IgD-negative memory B cell (primary cell): ENCODE measurements around the gene PCNX3. TPM values are rescaled to one million over a fixed set of nuclear protein-coding genes. Genes with fewer than 3 reads are reported as not detected.

ENCODE experiments used
- H3K27ac Mint-ChIP-seq, 3 donors: one replicate each; pipeline ENCODE4 v1.8.0; 2020 to 2022; ENCODE audit warnings: mild to moderate bottlenecking in 3 of 3, mixed read lengths in 3 of 3, moderate library complexity in 1 of 3
- H3K27me3 Mint-ChIP-seq: one replicate; pipeline ENCODE4 v1.8.0; 2021; ENCODE audit warnings: mixed read lengths
- H3K36me3 Mint-ChIP-seq: one replicate; pipeline ENCODE4 v1.8.0; 2020; ENCODE audit warnings: mild to moderate bottlenecking, mixed read lengths
- H3K4me1 Mint-ChIP-seq, 3 donors: one replicate each; pipeline ENCODE4 v1.8.0; 2020 to 2022; ENCODE audit warnings: mixed read lengths in 3 of 3, mild to moderate bottlenecking in 1 of 3
- H3K4me3 Mint-ChIP-seq, 4 donors: one replicate each; pipeline ENCODE4 v1.8.0; 2020 to 2022; ENCODE audit warnings: mild to moderate bottlenecking in 4 of 4, mixed read lengths in 4 of 4, moderate library complexity in 3 of 4
- H3K9me3 Mint-ChIP-seq, 3 donors: one replicate each; pipeline ENCODE4 v1.8.0; 2020 to 2021; ENCODE audit warnings: mixed read lengths in 3 of 3, mild to moderate bottlenecking in 1 of 3
- polyA plus RNA-seq: library from polyadenylated mRNA; unstranded; fragments of 300-500 nt; fragmentation: Illumina TruSeq; gene quantifications from one replicate; pipeline ENCODE4 v1.2.3, GENCODE V29; 2021

The PCNX3 gene
- polyA plus RNA-seq, 1 donor from 2014 or later, result 6.8 TPM

DNA sequence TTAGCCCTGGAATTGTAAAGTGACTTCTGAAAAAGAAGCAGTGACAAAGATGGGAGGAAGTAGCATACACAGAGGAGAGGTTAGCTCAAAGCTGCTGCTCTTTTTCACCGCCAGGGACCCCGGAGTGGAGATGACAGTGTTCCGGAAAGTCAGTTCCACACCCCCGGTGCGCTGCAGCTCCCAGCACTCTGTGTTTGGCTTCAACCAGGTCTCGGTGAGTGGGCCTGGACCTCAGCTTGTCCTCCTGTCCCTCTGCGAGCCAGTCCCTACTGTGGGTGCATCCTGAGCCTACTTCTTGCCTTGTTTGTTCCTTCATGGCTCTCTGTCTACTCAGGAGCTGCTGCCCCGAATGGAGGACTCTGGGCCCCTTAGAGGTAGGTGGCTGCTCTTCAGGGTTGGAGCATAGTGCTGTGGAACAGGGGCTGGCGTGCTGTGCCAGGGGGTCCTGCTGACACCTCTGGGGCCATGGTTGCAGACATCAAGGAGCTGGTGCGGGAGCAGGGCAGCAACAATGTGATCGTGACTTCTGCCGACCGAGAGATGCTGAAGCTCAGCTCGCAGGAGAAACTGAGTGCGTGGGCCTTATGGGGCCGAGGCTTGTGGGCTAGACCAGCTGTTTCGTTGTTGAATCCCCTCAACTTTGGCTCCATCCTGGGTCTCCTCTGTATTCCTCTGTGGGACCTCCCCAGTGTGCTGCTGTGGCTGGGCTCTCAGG is 1.7 kb downstream of the PCNX3 start:
- Mint-ChIP-seq H3K4me3 (peak overlapping the region; percentile 87 to 98 (median 92)), H3K27me3 (no peaks in the 10 kb centered on the region), H3K36me3 (peaks cover 4% of the 10 kb centered on the region), H3K4me1 (peaks cover 5 to 24% (median 22%) of the 10 kb centered on the region in 3 donors), H3K27ac (peak overlapping the region in 2 of 3 donors; percentile 9 to 23), H3K9me3 (no peaks in the 10 kb centered on the region)

DNA sequence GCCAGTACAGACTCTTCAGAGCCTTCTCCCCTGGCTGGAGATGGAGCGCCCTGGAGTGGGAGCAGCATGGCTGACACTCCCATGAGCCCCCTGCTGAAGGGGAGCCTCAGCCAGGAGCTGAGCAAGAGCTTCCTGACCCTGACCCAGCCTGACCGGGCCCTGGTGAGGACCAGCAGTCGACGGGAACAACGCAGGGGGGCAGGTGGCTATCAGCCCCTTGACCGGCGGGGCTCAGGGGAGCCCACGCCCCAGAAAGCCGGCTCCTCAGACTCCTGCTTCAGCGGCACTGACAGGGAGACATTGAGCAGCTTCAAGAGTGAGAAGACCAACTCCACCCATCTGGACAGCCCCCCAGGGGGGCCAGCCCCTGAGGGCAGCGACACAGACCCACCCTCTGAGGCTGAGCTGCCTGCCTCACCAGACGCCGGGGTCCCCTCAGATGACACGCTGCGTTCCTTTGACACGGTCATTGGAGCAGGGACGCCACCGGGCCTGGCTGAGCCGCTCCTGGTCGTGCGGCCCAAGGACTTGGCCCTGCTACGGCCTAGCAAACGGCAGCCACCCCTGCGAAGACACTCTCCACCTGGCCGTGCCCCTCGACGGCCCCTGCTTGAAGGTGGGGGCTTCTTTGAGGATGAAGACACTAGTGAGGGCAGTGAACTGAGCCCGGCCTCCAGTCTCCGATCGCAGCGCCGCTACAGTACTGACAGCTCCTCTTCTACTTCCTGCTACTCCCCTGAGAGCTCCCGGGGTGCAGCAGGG is 2.6 kb downstream of the PCNX3 start:
- no peaks in the 10 kb centered on the region for H3K9me3 Mint-ChIP-seq
- peaks cover 4% of the 10 kb centered on the region for H3K36me3 Mint-ChIP-seq
- H3K4me3 Mint-ChIP-seq, result peak overlapping the region in 1 of 4 donors; percentile 89
- no peaks in the 10 kb centered on the region for H3K27me3 Mint-ChIP-seq
- peaks cover 4 to 17% (median 15%) of the 10 kb centered on the region in 3 donors for H3K4me1 Mint-ChIP-seq
- H3K27ac Mint-ChIP-seq, result peak overlapping the region in 1 of 3 donors; percentile 9

DNA sequence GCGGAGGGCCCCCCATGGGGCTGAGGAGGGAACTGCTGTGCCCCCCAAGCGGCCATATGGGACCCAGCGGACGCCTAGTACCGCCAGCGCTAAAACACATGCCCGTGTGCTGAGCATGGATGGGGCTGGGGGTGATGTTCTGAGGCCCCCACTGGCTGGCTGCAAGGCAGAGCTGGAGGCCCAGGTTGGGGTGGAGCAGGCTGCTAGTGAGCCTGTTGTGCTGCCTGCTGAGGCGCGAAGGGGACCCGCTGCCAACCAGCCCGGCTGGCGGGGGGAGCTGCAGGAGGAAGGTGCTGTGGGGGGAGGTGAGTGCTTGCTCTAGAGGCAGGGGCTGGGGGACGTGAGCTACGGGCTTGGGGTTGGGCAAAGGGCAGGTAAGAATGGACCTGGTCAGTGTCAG is 3.2 kb downstream of the PCNX3 start:
- peaks cover 4 to 15% (median 14%) of the 10 kb centered on the region in 3 donors for H3K4me1 Mint-ChIP-seq
- peak overlapping the region in 2 of 4 donors; percentile 35 to 79 for H3K4me3 Mint-ChIP-seq
- H3K9me3 Mint-ChIP-seq, result no peaks in the 10 kb centered on the region
- H3K36me3 Mint-ChIP-seq, result peaks cover 4% of the 10 kb centered on the region
- H3K27me3 Mint-ChIP-seq, result no peaks in the 10 kb centered on the region
- H3K27ac Mint-ChIP-seq, result peak overlapping the region in 1 of 3 donors; percentile 7

DNA sequence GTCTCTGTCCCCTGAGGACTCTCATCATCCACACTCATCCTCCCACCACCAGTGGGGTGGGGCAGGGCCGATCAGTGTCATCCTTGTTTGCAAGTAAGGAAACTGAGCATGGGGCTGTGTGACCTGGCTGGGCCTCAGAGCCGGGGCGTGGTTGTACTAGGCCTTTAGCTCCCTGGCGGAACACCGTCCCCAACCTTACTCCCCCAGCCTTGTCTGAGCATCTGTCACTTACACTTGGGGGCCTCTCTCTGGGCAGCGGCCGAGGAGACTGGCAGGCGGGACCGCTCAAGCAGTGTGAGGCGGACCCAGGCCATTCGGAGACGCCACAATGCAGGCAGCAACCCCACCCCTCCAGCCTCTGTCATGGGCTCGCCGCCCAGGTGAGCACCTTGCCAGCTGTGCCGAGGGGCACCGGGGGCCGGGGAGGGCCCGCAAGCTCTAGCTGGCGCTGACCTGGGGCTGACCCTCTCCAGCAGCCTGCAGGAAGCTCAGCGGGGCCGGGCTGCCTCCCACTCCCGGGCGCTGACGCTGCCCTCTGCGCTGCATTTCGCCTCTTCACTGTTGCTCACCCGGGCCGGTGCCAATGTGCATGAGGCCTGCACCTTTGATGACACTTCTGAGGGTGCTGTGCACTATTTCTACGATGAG is 3.8 kb downstream of the PCNX3 start:
- H3K27ac Mint-ChIP-seq, result peak overlapping the region in 1 of 3 donors; percentile 7
- H3K36me3 Mint-ChIP-seq, result peaks cover 4% of the 10 kb centered on the region
- no peaks in the 10 kb centered on the region for H3K9me3 Mint-ChIP-seq
- H3K27me3 Mint-ChIP-seq, result no peaks in the 10 kb centered on the region
- H3K4me3 Mint-ChIP-seq, result peak overlapping the region in 3 of 4 donors; percentile 58 to 79 (median 65)
- peaks cover 4 to 14% (median 14%) of the 10 kb centered on the region in 3 donors for H3K4me1 Mint-ChIP-seq

DNA sequence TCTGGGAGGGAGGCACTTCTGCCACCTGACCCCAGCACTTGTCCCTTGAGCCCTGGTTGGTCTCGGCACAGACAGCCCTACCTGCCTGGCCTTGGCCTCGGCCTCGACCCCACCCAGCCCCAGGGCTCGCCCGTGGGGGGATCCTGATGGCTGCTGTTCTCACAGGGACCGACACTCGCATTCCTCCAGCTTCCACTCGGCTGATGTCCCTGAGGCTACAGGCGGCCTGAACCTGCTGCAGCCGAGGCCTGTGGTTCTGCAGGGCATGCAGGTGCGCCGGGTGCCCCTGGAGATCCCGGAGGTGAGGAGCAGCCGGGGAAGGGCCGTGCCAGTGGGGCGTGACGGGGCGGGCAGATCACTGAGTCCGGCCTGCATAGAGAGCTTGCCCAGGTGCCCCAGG is 5.1 kb downstream of the PCNX3 start:
- Mint-ChIP-seq H3K4me1 (peaks cover 4 to 14% (median 14%) of the 10 kb centered on the region in 3 donors), H3K4me3 (peak overlapping the region in 1 of 4 donors; percentile 56), H3K27me3 (no peaks in the 10 kb centered on the region), H3K36me3 (peaks cover 4% of the 10 kb centered on the region), H3K27ac (peak overlapping the region in 1 of 3 donors; percentile 62), H3K9me3 (no peaks in the 10 kb centered on the region)

DNA sequence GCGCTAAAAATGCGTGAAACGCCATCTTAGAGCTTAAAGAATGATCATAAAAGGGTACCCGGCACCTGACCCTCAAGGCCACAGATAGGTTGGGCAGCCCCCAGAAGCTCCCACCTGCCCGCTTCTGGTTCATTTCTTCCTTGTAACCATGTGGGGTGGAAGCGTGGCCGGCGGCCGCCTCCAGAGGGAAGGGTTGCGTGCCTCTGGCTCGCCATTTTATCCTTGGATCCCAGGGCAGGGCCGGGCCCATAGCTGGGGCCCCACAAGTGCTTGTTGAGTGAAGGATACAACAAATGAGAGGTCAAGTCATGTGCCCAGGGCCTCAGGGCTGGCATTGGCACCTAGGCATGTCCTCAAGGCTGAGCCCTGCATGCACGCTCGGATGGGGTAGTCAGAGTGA is 5.9 kb downstream of the PCNX3 start:
- peak overlapping the region in 1 of 3 donors; percentile 62 for H3K27ac Mint-ChIP-seq

DNA sequence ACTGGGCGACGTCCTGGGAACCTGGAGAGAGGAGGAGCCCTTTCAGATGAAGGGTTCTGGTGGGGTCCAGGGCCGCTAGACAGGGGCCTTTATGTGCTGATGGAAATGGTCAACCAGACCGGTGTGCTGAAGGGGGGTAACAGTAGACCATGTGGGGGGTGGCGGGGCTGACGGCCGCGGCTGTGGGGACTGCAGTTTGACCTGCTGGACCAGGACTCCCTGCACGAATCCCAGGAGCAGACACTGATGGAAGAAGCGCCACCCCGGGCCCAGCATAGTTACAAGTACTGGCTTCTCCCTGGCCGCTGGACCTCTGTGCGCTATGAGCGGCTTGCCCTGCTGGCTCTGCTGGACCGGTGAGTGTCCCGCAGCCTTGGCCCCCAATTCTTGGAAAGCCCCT is 6.4 kb downstream of the PCNX3 start:
- H3K36me3 Mint-ChIP-seq, result peaks cover 4% of the 10 kb centered on the region

More for the DNA sequence above, 5.9 kb downstream of the PCNX3 start:
- H3K4me1 Mint-ChIP-seq, result peaks cover 9 to 16% (median 12%) of the 10 kb centered on the region in 3 donors
- no peaks in the 10 kb centered on the region for H3K27me3 Mint-ChIP-seq
- no peaks in the 10 kb centered on the region for H3K9me3 Mint-ChIP-seq
- peak overlapping the region in 2 of 4 donors; percentile 34 to 56 for H3K4me3 Mint-ChIP-seq
- peaks cover 4% of the 10 kb centered on the region for H3K36me3 Mint-ChIP-seq

DNA sequence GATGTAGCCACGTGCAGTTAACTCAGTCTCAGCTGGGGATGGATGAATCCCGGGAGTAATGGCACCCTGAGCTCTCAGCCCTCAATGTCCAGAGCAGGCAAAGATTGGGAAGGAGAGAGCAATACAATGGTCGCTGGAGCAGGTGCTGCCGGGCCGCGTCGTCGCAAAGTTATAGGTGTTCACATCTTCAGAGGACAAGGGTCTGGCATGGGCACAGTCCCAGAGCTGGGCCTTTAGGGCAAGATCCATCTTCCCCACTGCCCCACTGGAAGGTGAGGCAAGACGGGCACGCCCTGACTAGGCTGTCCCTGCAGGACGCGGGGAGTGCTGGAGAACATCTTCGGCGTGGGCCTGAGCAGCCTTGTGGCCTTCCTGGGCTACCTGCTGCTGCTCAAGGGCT is 7.6 kb downstream of the PCNX3 start:
- Mint-ChIP-seq H3K36me3 (peaks cover 4% of the 10 kb centered on the region), H3K4me1 (peaks cover 5 to 9% (median 6%) of the 10 kb centered on the region in 3 donors), H3K9me3 (no peaks in the 10 kb centered on the region), H3K27me3 (no peaks in the 10 kb centered on the region), H3K4me3 (peak overlapping the region in 1 of 4 donors; percentile 63), H3K27ac (peak overlapping the region in 1 of 3 donors; percentile 63)

More for the DNA sequence above, 6.4 kb downstream of the PCNX3 start:
- no peaks in the 10 kb centered on the region for H3K27me3 Mint-ChIP-seq
- H3K4me1 Mint-ChIP-seq, result peaks cover 6 to 13% (median 6%) of the 10 kb centered on the region in 3 donors
- no peaks in the 10 kb centered on the region for H3K9me3 Mint-ChIP-seq
- peak overlapping the region in 1 of 4 donors; percentile 29 for H3K4me3 Mint-ChIP-seq
- H3K27ac Mint-ChIP-seq, result peak overlapping the region in 1 of 3 donors; percentile 71

DNA sequence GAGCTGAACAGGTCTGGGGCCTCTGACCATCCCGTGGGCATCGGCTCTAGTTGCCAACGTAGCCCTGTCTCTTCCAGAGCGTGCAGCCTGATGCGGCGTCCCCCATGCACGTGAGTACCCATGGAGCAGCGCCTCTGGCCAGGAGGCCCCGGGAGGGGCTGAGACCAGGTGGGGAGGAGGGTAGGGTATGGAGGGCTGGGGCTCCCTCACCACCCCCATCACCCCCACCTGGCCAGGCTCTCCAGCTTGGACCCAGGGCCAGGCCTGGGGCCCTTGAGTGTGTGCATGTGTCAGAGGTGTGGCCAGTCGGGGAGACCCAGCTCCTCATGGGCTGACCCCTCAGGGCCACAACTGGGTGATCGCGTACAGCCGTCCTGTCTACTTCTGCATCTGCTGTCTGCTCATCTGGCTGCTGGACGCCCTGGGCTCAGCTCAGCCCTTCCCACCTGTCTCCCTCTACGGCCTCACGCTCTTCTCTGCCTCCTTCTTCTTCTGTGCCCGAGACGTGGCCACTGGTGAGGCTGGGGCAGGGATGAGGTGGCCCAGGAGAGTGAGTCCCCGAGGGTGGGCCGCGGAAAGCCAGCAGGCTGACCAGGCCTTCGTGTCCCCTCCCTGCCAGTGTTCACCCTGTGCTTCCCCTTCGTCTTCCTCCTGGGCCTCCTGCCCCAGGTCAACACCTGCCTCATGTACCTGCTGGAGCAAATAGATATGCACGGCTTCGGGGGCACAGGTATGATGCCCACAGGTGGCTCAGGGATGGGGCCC is 8.5 kb downstream of the PCNX3 start:
- Mint-ChIP-seq H3K4me1 (peaks cover 5 to 8% (median 6%) of the 10 kb centered on the region in 3 donors), H3K27ac (no peak overlapping the region), H3K4me3 (peak overlapping the region in 1 of 4 donors; percentile 52), H3K27me3 (no peaks in the 10 kb centered on the region), H3K36me3 (peaks cover 3% of the 10 kb centered on the region), H3K9me3 (no peaks in the 10 kb centered on the region)

DNA sequence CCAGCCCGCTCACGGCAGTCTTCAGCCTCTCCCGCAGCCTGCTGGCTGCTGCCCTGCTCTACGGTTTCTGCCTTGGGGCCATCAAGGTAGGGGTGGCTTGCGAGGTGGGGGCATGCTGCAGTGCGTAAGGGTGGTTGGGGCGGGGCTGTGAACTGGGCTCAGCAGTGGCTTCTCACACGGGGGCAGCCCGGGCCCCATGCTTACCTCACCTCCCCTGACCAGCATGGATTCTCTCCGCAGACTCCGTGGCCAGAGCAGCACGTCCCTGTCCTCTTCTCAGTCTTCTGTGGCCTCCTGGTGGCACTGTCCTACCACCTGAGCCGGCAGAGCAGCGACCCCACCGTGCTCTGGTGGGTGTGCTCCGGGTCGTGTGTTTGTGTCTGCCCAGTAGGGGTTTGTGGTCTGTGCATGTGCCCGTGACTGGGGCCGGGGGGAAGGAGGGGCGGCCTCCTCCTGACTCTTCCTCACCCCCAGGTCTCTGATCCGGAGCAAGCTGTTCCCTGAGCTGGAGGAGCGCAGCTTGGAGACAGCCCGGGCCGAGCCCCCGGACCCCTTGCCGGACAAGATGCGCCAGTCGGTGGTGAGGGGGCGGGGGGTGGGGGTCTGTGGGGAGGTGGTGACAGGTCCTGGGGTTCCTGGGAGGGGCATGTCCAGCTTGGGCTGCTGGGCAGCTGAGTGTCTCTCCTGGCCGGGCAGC is 9.5 kb downstream of the PCNX3 start:
- H3K27ac Mint-ChIP-seq, result no peak overlapping the region
- no peaks in the 10 kb centered on the region for H3K27me3 Mint-ChIP-seq
- H3K9me3 Mint-ChIP-seq, result no peaks in the 10 kb centered on the region
- H3K4me1 Mint-ChIP-seq, result peaks cover 3 to 7% (median 6%) of the 10 kb centered on the region in 3 donors
- H3K36me3 Mint-ChIP-seq, result no peaks in the 10 kb centered on the region
- H3K4me3 Mint-ChIP-seq, result no peak overlapping the region

DNA sequence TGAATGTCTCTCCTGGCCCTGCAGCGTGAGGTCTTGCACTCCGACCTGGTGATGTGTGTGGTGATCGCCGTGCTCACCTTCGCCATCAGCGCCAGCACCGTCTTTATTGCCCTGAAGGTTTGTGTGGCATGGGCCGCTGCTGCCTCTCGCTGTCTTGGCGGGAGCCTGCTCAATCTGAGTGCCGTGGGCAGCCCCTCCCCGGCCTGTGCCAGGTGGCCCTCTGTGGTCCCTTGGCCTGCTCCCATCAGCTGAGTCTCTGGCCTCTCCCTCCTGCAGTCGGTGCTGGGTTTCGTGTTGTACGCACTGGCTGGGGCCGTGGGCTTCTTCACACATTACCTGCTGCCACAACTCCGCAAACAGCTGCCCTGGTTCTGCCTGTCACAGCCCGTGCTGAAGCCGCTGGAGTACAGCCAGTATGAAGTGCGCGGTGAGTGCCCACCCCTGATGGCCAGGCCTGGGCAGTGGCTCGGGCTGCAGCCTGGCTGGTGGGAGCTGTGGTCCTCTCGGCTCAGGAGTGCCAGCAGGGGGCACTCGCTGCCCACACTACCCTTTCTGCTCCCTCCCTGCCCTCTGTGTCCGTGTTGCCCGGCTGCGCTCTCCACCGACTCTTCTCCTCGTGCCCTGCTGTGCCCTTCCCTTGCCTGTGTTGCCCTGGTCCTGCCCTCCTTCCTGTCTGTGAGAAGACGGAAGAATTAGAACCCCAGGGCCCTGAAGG is 10.2 kb downstream of the PCNX3 start:
- H3K9me3 Mint-ChIP-seq, result no peaks in the 10 kb centered on the region
- H3K36me3 Mint-ChIP-seq, result no peaks in the 10 kb centered on the region
- H3K27ac Mint-ChIP-seq, result peak overlapping the region in 2 of 3 donors; percentile 43 to 82
- H3K4me1 Mint-ChIP-seq, result peaks cover 3 to 7% (median 6%) of the 10 kb centered on the region in 3 donors
- no peaks in the 10 kb centered on the region for H3K27me3 Mint-ChIP-seq
- peak overlapping the region in 1 of 4 donors; percentile 56 for H3K4me3 Mint-ChIP-seq

DNA sequence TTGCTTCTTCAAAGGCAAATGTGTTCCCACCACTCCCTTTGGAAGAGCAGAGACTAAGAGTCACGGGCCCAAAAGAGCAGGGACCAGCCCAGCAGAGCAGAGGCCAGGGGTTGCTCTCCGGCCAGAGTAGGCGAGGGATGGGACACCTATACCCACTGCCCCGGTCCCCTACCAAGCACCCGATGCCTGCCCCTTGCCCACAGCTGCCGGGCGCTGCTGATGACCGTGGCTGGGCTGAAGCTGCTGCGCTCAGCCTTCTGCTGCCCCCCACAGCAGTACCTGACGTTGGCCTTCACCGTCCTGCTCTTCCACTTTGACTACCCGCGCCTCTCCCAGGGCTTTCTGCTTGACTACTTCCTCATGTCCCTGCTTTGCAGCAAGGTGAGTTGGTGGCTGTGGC is 11.6 kb downstream of the PCNX3 start:
- Mint-ChIP-seq H3K4me3 (no peak overlapping the region), H3K36me3 (no peaks in the 10 kb centered on the region), H3K4me1 (peaks cover 0 to 7% (median 6%) of the 10 kb centered on the region in 3 donors), H3K27me3 (no peaks in the 10 kb centered on the region), H3K27ac (no peak overlapping the region), H3K9me3 (no peaks in the 10 kb centered on the region)

DNA sequence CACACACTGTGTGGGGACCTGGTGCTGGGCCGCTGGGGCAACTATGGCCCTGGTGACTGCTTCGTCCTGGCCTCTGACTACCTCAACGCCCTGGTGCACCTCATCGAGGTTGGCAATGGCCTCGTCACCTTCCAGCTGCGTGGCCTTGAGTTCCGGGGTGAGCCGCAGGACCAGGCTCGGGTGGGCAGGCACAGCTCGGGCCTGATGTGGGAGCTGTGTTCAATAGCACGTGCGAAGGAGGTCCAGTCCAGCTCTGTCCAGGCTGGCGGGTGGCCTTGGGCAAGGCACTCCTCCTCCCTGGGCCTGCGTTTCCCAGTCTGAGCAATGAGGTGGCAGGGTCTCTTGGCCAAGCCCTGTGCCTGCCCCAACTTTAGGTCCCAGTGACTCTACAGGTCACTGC is 14.0 kb downstream of the PCNX3 start:
- Mint-ChIP-seq H3K4me1 (peaks cover 0 to 11% (median 6%) of the 10 kb centered on the region in 3 donors), H3K9me3 (no peaks in the 10 kb centered on the region), H3K4me3 (no peak overlapping the region), H3K27me3 (no peaks in the 10 kb centered on the region), H3K27ac (no peak overlapping the region), H3K36me3 (peaks cover 1% of the 10 kb centered on the region)
